ENCODE results near the gene A2ML1.

The A2ML1 gene

GRCh38 chr12:8860165-8860961 lies 37.9 kb downstream of the A2ML1 start:
- Histone ChIP-seq H2AFZ (ENCODE audit: low read depth) (no peak overlapping the region), H3K9ac (no peak overlapping the region), H3K4me1 (ENCODE audit: low read depth, poor library complexity, severe bottlenecking) (no peaks in the 10 kb centered on the region), H3K36me3 (ENCODE audit: insufficient read depth) (no peaks in the 10 kb centered on the region), H3K4me3 (IDR thresholded peaks at IDR 0.05; ENCODE audit: insufficient read depth, low read depth, low read length) (no peak overlapping the region), H4K20me1 (ENCODE audit: insufficient read depth) (no peaks in the 10 kb centered on the region), H3K27ac (no peak overlapping the region), H3K4me2 (no peak overlapping the region), H3K79me2 (ENCODE audit: insufficient read depth, low read depth) (no peaks in the 10 kb centered on the region), H3K27me3 (ENCODE audit: insufficient read depth, low read depth) (no peaks in the 10 kb centered on the region)
- TF ChIP-seq CTCF (conservative IDR thresholded peaks at IDR 0.05; ENCODE audit: low read depth, low read length): peak; percentile 61; the same call in 1 of the 2 replicates

GRCh38 chr12:8866429-8866828 lies 44.0 kb downstream of the A2ML1 start:
- Histone ChIP-seq H3K4me1 (ENCODE audit: low read depth, poor library complexity, severe bottlenecking) (no peaks in the 10 kb centered on the region), H3K4me2 (no peak overlapping the region), H3K9ac (no peak overlapping the region), H3K4me3 (IDR thresholded peaks at IDR 0.05; ENCODE audit: insufficient read depth, low read depth, low read length) (no peak overlapping the region), H3K27me3 (ENCODE audit: insufficient read depth, low read depth) (no peaks in the 10 kb centered on the region), H3K27ac (no peak overlapping the region), H3K36me3 (ENCODE audit: insufficient read depth) (no peaks in the 10 kb centered on the region), H4K20me1 (ENCODE audit: insufficient read depth) (no peaks in the 10 kb centered on the region), H3K79me2 (ENCODE audit: insufficient read depth, low read depth) (no peaks in the 10 kb centered on the region), H2AFZ (ENCODE audit: low read depth) (no peak overlapping the region)
- TF ChIP-seq CTCF (conservative IDR thresholded peaks at IDR 0.05; ENCODE audit: low read depth, low read length): no peak

- H3K36me3 ChIP-seq (ENCODE audit: insufficient read depth): no peaks in the 10 kb centered on the region
- H3K27me3 ChIP-seq (ENCODE audit: insufficient read depth, low read depth): no peaks in the 10 kb centered on the region
- H3K79me2 ChIP-seq (ENCODE audit: insufficient read depth, low read depth): no peaks in the 10 kb centered on the region
- H3K4me1 ChIP-seq (ENCODE audit: low read depth, poor library complexity, severe bottlenecking): no peaks in the 10 kb centered on the region
- H3K4me3 ChIP-seq (IDR thresholded peaks at IDR 0.05; ENCODE audit: insufficient read depth, low read depth, low read length): no peak overlapping the region
- no peak overlapping the region for H3K27ac ChIP-seq
- no peak overlapping the region for H3K9ac ChIP-seq
- no peak for TF ChIP-seq CTCF (conservative IDR thresholded peaks at IDR 0.05; ENCODE audit: low read depth, low read length)
- H3K4me2 ChIP-seq: no peak overlapping the region
- no peaks in the 10 kb centered on the region for H4K20me1 ChIP-seq (ENCODE audit: insufficient read depth)
- H2AFZ ChIP-seq (ENCODE audit: low read depth): no peak overlapping the region
Measured at GRCh38 chr12:8867009-8867408, 44.6 kb downstream of the A2ML1 start.

GRCh38 chr12:8867786-8868185 lies 45.4 kb downstream of the A2ML1 start:
- Histone ChIP-seq H3K4me2 (no peak overlapping the region), H3K27ac (no peak overlapping the region), H3K4me1 (ENCODE audit: low read depth, poor library complexity, severe bottlenecking) (no peaks in the 10 kb centered on the region), H4K20me1 (ENCODE audit: insufficient read depth) (no peaks in the 10 kb centered on the region), H3K9ac (no peak overlapping the region), H3K79me2 (ENCODE audit: insufficient read depth, low read depth) (no peaks in the 10 kb centered on the region), H2AFZ (ENCODE audit: low read depth) (no peak overlapping the region), H3K4me3 (IDR thresholded peaks at IDR 0.05; ENCODE audit: insufficient read depth, low read depth, low read length) (no peak overlapping the region), H3K36me3 (ENCODE audit: insufficient read depth) (no peaks in the 10 kb centered on the region), H3K27me3 (ENCODE audit: insufficient read depth, low read depth) (no peaks in the 10 kb centered on the region)
- no peak for TF ChIP-seq CTCF (conservative IDR thresholded peaks at IDR 0.05; ENCODE audit: low read depth, low read length)

Data from KMS-11 (cell line).